ENCODE data around the gene NAV2. TPM values are rescaled to one million over a fixed set of nuclear protein-coding genes. Genes with fewer than 3 reads are reported as not detected.

NAV2 gene
- polyA plus RNA-seq, 1 donor from 2014 or later, result 3.0 TPM

DNA sequence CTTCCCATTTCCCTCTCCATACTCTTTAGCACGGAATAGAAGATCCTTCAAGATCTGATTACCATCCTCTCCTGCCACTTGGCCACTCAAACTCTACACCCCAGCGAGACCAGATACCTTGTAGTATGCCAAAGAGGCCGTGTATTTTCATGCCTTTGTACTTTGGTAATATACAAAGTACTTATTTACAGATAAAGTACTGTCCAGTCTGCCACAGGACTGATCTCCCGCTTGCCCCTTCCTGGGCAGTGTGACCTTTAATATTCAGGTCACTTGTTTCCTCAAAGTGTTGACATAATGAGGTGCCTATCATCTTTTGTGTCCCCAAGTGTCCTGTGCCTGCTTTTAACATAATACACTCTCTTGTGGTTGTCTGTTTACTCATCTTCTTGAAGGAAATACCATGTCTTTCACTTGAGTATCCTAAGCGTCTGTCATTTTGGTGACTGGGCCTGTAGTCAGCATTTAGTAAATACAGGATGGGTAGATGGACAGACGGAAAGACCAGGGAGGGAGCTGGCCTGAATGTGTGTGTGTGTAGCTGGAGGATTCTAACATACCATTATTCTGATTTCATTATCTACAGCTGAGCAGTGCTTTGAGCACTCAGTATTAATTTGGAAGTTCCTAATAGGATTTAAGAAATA is 137.4 kb downstream of the NAV2 start:
- Histone ChIP-seq H3K79me2 (replicated peaks; ENCODE audit: insufficient read depth, low read length) (no peaks in the 10 kb centered on the region), H3K9me2 (ENCODE audit: insufficient read depth, low read length) (no peaks in the 10 kb centered on the region), H3K36me3 (ENCODE audit: insufficient read depth, low read length) (no peaks in the 10 kb centered on the region), H3K9ac (ENCODE audit: low read length) (no peak overlapping the region), H4K20me1 (ENCODE audit: insufficient read depth) (no peaks in the 10 kb centered on the region), H3K4me3 (ENCODE audit: low read length) (no peak overlapping the region), H3K9me3 (ENCODE audit: low read length) (no peaks in the 10 kb centered on the region), H3F3A (ENCODE audit: insufficient read depth, low read length, poor library complexity, severe bottlenecking) (no peaks in the 10 kb centered on the region), H3K27me3 (ENCODE audit: insufficient read depth, low read depth, low read length) (no peaks in the 10 kb centered on the region), H3K27ac (ENCODE audit: low read length) (no peak overlapping the region), H2AFZ (ENCODE audit: low read depth, low read length) (no peak overlapping the region), H3K4me2 (ENCODE audit: low read length) (no peak overlapping the region)
- TF ChIP-seq REST (IDR thresholded peaks at IDR 0.05; ENCODE audit: borderline replicate concordance), result no peak
- no peak for TF ChIP-seq POLR2AphosphoS5 (IDR thresholded peaks at IDR 0.05)
- TF ChIP-seq, protein P1, sequence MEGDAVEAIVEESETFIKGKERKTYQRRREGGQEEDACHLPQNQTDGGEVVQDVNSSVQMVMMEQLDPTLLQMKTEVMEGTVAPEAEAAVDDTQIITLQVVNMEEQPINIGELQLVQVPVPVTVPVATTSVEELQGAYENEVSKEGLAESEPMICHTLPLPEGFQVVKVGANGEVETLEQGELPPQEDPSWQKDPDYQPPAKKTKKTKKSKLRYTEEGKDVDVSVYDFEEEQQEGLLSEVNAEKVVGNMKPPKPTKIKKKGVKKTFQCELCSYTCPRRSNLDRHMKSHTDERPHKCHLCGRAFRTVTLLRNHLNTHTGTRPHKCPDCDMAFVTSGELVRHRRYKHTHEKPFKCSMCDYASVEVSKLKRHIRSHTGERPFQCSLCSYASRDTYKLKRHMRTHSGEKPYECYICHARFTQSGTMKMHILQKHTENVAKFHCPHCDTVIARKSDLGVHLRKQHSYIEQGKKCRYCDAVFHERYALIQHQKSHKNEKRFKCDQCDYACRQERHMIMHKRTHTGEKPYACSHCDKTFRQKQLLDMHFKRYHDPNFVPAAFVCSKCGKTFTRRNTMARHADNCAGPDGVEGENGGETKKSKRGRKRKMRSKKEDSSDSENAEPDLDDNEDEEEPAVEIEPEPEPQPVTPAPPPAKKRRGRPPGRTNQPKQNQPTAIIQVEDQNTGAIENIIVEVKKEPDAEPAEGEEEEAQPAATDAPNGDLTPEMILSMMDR (IDR thresholded peaks at IDR 0.05; ENCODE audit: poor library complexity, severe bottlenecking), result no peak
- no peak for TF ChIP-seq EZH2 (IDR thresholded peaks at IDR 0.05; ENCODE audit: borderline replicate concordance, insufficient read depth, low read length, poor library complexity, severe bottlenecking)
- TF ChIP-seq TAF1 (IDR thresholded peaks at IDR 0.05; ENCODE audit: low read depth), result no peak
- no peak for TF ChIP-seq SMC3 (conservative IDR thresholded peaks at IDR 0.05; ENCODE audit: poor library complexity)
- no peak for TF ChIP-seq EP300 (conservative IDR thresholded peaks at IDR 0.05; ENCODE audit: poor library complexity, severe bottlenecking)
- no peak for TF ChIP-seq RAD21 (conservative IDR thresholded peaks at IDR 0.05)
- no peak for TF ChIP-seq MXI1 (conservative IDR thresholded peaks at IDR 0.05; ENCODE audit: poor library complexity, severe bottlenecking)

DNA sequence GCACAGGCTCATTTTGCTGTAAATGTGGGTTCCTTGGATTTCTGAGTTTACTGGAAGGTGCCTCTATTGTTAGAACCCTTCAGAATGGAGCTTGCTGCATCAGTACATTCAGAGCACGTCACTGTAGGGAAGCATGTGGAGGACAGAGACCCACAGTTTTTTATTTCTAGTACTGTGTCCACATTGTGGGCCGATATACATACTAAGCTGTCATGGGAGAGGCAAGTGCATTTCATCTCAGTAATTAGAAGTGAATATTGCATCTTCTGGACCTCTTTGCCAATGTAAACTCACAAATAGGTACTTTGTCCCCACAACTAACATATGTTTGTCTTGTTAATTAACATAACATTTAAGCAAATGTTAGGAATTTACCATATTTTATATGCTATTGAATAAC is 139.7 kb downstream of the NAV2 start:
- Histone ChIP-seq H3K27ac (ENCODE audit: low read length) (no peak overlapping the region), H3K9me3 (ENCODE audit: low read length) (no peaks in the 10 kb centered on the region), H3F3A (ENCODE audit: insufficient read depth, low read length, poor library complexity, severe bottlenecking) (no peaks in the 10 kb centered on the region), H4K20me1 (ENCODE audit: insufficient read depth) (no peaks in the 10 kb centered on the region), H3K9ac (ENCODE audit: low read length) (no peak overlapping the region), H2AFZ (ENCODE audit: low read depth, low read length) (no peak overlapping the region), H3K4me2 (ENCODE audit: low read length) (no peak overlapping the region), H3K79me2 (replicated peaks; ENCODE audit: insufficient read depth, low read length) (no peaks in the 10 kb centered on the region), H3K27me3 (ENCODE audit: insufficient read depth, low read depth, low read length) (no peaks in the 10 kb centered on the region), H3K36me3 (ENCODE audit: insufficient read depth, low read length) (no peaks in the 10 kb centered on the region), H3K9me2 (ENCODE audit: insufficient read depth, low read length) (no peaks in the 10 kb centered on the region), H3K4me3 (ENCODE audit: low read length) (no peak overlapping the region)
- TF ChIP-seq REST (IDR thresholded peaks at IDR 0.05; ENCODE audit: borderline replicate concordance), result no peak
- TF ChIP-seq, protein P1 (IDR thresholded peaks at IDR 0.05; ENCODE audit: poor library complexity, severe bottlenecking), result no peak
- no peak for TF ChIP-seq POLR2AphosphoS5 (IDR thresholded peaks at IDR 0.05)
- no peak for TF ChIP-seq MXI1 (conservative IDR thresholded peaks at IDR 0.05; ENCODE audit: poor library complexity, severe bottlenecking)
- no peak for TF ChIP-seq EZH2 (IDR thresholded peaks at IDR 0.05; ENCODE audit: borderline replicate concordance, insufficient read depth, low read length, poor library complexity, severe bottlenecking)
- TF ChIP-seq RAD21 (conservative IDR thresholded peaks at IDR 0.05), result no peak
- TF ChIP-seq TAF1 (IDR thresholded peaks at IDR 0.05; ENCODE audit: low read depth), result no peak
- no peak for TF ChIP-seq SMC3 (conservative IDR thresholded peaks at IDR 0.05; ENCODE audit: poor library complexity)
- no peak for TF ChIP-seq EP300 (conservative IDR thresholded peaks at IDR 0.05; ENCODE audit: poor library complexity, severe bottlenecking)

Measured in neural cell (in vitro differentiated cells).